Stimulated activated CD8-positive, alpha-beta memory T cell treated with anti-CD3 and anti-CD28 coated beads, Interleukin-12 subunit alpha, Interleukin-12 subunit beta, amount 100 ng/mL, for 24 hours (primary cell): ENCODE measurements around the gene FAM124B.

ENCODE experiments used
- DNase-seq: peaks from one replicate; pipeline ENCODE4 v3.0.0-alpha.2; 2020; ENCODE audit errors: extremely low read depth

FAM124B gene, protein sequence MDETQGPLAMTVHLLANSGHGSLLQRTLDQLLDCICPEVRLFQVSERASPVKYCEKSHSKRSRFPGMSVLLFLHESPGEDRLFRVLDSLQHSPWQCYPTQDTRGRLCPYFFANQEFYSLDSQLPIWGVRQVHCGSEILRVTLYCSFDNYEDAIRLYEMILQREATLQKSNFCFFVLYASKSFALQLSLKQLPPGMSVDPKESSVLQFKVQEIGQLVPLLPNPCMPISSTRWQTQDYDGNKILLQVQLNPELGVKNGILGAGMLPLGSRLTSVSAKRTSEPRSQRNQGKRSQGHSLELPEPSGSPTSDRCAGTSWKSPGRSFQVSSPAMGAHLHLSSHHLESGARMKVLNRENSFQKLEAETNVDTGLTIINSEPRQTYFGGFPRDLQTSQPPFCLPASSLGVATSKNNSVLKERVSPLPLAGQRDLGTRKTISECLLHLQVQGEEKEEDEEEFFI

DNA sequence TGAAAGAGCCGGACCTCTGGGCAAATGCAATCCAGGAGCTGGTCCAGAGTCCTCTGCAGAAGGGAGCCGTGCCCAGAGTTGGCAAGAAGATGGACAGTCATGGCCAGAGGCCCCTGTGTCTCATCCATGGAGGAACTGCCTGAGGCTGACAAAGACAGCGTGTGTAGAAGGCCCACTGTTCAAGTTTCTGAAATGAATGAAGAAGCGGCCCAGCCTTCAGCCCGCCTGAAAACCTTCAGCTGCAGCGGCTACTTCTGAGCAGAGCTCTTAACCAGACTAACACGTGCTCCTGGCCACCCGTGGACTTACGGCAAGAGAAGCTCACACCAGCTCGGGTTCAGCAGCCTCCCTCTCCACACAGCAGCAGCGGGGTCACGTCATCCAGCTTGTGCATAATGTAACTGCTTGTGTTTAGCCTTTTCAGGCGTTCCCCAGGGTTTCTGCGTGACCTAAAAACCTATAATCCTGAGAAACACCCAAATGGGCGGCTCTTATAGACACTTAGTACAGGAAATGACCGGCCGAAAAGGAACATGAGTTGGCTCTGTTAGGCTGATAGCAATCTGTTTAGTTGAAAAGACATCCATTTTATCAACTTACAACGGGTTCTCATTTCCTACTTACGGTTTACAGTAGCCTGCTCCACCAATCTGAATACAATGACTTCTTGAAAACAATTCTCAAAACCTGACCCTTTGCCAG lies at the start of gene FAM124B:
FAM124B (minus strand) TSS at position 467 of the 702 bp plus-strand sequence; CDS start at position 128, 339 bp downstream.
- no peak for DNase-seq

- no peak for DNase-seq
Measured at GRCh38 chr2:224449212-224450147, 47.6 kb upstream of the FAM124B start.

DNA sequence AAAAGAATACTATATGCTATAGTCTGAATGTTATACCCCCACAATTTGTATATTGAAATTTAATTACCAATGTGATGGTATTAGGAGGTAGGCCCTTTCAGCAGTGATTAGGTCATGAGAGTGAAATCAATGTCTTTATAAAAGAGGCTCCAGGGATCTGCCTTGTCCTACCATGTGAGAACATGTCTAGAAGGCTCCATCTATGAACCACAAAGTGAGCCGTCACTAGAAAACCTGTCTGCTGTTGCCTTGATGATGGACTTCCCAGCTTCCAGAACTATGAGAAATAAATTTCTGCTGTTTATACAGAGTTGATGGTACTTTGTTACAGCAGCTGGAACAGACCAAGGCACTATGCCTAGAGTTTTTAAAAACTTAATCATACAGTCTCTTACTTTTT lies 46.3 kb upstream of the FAM124B start:
- no peak for DNase-seq

- DNase-seq, result no peak
Measured at GRCh38 chr2:224444783-224445182, 42.9 kb upstream of the FAM124B start.

DNA sequence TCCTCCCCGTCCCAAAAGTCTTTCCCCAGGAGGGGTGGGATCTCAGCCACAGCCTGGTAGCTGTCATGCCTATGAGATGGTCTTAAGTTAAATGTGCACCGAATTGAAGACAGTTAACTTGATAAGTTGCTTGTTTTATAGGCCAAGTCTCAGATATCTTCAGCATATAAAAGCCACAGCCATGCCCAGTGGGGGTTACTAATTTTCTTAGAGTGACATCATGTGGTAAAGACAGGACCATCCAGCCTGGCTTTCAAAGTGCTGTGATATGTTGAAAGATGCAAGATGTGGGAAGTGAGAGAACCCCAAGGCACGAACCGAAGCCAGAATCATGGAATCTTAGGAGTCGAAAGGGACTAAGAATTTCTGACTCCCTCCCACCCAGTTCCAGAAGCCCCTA lies 42.1 kb upstream of the FAM124B start:
- DNase-seq, result no peak

DNA sequence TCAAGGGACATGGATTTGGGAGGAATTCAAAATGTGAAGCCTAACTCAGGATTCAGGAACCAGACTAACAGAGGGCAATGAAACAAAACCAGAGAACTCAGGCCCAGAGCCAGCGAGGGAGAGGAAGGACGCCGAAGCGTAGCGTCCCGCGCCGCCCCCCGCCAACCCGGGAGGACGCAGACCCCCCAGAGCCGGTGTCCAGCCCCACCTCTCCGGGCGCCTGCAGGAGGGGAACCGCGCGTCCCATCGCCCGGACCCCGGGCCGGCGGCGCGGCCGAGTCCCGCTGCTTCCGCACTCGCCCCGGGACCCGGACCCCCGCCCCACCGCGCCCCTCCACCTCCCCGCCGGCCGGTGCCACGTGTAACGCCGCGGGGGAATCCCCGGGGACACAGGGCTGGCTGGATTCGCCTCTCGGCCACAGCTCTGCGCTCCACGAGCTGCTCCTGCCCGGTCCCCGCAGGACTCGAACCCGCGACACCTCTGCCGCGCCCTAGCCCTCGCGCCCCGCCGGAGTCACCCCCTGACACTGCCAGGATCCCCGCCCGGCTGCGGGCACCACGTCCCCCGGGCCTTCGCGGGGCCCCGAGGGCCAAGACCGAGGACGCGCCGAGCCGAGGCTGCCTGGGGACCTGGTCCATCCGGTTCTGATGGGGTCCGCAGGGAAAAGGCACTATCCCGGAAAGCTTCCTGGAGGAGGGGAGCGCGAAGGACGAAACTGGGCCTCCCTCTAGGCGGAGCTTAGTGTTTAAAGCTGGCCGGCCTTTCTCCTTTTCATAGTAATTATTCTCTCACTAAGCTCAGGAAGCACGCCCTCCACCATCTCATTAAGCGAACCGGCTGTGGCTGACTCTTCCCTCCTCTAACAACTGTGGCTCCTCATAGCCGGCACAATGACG lies 40.4 kb upstream of the FAM124B start:
- no peak for DNase-seq

DNA sequence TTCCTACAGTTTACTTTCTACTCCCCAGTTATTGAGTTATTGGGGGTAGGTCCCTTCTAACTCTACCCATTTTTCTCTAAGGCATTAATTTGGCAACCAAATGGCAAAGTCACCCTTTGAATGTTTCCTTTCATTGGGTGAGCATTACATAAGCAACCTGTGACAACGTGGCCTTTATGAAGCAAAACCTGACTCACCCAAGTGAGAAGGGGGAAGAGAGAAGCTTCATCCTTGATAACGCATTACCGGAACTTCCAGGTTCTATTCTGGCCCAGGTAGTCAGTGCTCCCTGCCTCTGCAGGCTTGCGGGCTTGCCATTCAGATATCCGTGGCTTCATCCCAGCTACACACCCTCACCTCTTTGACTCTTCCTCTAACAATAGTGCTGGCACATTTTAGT lies 39.1 kb upstream of the FAM124B start:
- DNase-seq, result no peak

DNA sequence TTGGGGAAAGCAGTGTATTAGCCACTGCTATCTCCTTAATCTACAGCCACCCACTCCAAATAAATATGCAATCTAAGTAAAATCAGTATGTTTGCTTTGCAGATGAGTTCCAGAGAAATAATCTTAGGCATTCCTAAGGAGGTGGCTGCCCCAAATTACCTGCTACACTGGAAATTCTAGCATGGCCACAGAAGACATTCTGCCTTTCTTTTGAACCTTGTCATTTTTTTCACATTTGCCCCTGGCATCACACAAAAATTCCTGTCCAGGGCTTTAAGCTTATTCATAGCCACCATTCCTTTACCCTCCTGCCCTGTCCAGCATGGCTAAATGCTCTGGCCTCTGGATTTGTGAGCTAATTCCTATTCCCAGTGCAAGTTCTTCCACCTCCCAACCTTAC lies 36.8 kb upstream of the FAM124B start:
- DNase-seq, result no peak

- no peak for DNase-seq
Measured at GRCh38 chr2:224436634-224437033, 34.7 kb upstream of the FAM124B start.

DNA sequence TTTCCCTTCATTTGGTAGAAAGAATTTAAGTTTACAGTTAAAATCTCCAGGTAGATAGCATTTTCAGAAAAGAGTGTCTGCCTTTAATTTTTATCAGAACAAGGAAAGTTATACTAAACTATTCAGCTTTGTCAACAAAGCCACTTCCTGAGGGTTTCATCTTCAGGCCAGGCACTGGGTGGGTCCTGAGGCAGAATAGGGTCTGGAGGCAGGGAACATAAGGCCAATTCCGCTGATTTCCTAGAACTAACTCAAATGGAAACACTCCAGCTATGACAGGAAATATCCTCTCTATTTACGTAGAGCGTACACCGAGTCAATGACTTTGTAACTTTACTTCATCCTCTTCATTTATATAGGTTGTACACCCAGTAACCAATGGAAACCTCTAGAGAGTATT lies 32.7 kb upstream of the FAM124B start:
- DNase-seq, result no peak

GRCh38 chr2:224433442-224433841 lies 31.5 kb upstream of the FAM124B start:
- DNase-seq, result no peak

- DNase-seq, result no peak
Measured at GRCh38 chr2:224432003-224432579, 30.2 kb upstream of the FAM124B start.

- DNase-seq, result no peak
Measured at GRCh38 chr2:224429441-224429810, 27.5 kb upstream of the FAM124B start.

DNA sequence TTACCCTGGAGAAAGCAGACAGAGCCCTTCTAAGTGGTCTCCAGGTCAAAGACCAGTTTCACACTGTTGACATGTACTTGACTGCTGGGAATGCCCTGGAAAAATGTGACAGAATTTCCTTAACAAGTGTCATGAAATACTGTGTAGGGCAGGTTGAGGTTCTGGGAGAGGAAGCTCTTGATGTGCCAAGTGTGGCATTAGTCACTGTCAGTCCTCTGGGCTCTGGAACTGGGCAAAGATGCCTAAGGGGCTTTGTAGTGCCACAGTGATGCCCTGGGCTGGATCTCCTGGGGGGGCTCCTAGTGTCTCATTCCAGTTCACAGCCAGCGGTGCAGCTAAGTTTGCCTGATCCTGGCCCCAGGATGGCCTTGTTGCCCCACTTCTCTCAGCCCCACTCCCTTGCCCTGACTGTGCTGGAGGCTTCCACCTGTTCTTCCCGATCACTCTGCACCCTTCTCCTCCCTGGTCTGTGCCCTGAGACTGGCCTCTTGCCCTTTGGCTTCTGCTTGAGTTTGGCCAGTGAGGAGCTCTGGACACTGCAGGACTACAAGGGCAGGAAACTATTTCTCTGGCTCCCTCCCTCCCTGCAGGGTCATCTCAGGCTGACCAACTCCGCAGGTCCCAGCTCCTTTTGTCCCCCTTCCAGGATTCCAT lies 27.0 kb upstream of the FAM124B start:
- no peak for DNase-seq

DNA sequence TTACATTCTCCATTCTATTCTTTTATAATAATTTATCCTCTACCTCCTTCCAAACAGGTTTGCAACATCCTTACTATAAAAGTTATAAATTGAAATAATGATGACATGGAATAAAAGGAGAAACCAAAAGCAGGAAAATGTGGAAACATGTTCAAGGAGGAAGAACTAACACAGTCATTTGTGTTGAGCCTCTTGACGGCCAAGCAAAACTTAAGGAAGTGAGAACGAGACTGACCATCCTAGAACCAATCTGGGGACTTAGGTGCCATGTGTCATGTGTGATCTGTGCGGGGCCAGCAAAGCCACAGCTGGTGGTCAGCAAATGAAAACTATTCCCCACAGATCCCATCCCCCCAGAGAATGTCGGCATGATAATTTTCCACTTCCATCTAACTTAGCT lies 25.6 kb upstream of the FAM124B start:
- DNase-seq, result no peak

- no peak for DNase-seq
Measured at GRCh38 chr2:224426656-224427055, 24.7 kb upstream of the FAM124B start.

- no peak for DNase-seq
Measured at GRCh38 chr2:224421065-224421464, 19.2 kb upstream of the FAM124B start.

DNA sequence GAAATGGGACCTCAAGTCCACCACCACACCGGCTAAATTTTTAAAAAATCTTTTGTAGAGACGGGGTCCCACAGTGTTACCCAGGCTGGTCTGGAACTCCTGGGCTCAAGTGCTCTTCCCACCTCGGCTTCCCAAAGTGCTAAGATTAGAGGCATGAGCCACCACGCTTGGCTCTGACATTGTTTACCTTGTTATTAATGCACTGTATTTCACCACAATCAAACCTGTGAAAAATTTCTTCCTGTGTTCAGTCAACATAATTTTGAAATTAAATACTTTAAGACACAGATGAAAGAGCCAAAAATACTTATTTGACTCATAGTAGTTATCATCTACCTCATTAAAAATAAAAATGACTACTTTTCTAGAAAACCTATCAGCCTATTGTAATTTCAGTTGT lies 16.0 kb upstream of the FAM124B start:
- DNase-seq, result no peak

- no peak for DNase-seq
Measured at GRCh38 chr2:224417361-224417729, 15.4 kb upstream of the FAM124B start.

- no peak for DNase-seq
Measured at GRCh38 chr2:224416656-224417360, 14.9 kb upstream of the FAM124B start.
